HG03460 (cell line): Measurements from ENCODE around the gene PPP1R9B.

Experiments
- ATAC-seq: cut with Tn5 transposase; IDR thresholded peaks from one replicate; pipeline ENCODE4 v1.9.1; 2021; ENCODE audit not compliant: unreplicated experiment

PPP1R9B gene

DNA sequence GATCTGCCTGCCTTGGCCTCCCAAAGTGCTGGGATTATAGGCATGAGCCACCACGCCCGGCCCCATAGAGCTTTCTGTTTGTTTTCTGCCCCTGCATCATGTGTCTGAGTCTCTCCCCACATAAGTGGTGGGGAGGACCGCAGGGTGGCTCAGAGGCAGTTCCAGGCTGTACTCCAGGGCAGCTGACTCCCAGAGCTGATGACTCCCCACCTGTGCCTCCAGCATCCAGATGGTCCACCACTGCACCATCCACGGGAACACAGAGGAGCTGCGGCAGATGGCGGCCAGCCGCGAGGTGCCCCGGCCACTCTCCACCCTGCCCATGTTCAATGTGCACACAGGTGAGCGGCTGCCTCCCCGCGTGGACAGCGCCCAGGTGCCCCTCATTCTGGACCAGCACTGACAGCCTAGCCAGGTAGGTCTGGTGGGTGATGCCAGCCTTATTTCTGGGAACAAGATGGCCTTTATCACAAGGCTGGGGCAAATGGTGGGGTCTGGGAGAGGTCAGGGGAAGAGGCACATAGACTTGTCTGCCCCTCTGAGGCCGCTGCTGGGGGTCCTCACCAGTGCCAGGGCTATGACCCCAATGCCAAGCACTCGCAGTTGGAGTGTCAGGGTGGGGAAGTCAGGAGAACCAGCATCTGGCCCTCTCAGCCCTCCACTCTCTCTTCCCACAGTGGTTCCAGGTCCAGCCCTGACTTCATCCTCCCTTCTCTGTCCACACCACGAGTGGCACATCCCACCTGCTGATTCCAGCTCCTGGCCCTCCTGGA is 24.7 kb upstream of the PPP1R9B start:
- ATAC-seq, result no peak

DNA sequence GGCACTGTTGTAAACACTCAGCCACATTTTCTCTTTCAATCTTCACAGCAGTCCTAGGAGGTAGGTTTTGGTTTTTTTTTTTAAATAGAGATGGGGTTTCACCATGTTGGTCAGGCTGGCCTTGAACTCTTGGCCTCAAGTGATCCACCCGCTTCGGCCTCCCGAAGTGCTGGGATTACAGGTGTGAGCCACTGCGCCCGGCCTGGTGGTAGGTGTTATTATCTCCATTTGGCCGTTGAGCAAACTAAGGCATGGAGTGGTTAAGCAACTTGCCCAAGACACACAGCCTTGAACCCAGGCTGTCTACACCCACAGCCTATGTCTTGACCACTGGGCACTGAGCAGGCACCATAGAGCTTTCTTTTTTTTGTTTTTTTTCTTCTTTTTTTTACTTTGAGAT is 24.0 kb upstream of the PPP1R9B start:
- ATAC-seq, result no peak

DNA sequence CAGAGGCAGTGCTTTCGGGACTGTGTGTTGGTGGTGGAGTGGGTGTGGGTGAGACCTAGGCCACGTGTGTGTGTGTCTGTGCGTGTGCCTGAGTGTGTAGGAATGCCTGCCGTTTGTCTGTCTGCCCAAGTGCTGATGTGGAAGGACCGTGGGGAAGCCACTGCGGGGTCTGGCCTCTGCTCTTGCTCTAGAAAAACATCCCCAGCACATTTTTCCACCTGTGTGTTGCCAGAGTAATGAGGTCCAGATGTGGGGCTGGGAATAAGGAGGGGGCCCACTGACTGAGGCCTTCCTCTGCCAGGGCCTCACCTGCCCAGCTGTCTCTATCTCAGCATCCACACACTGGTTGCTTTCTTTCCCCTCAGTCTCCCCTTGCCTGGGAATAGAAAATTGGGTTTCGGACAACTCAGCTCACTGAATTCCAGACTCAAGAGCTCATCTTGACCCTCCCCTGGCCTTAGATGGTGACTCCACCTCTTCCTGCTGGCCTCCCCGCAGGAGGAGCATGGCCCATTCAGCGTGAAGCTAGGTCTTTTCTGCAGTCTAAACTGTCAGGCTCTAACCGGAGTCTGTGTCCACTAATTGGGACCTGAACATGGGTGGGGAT is 23.0 kb upstream of the PPP1R9B start:
- ATAC-seq, result no peak

DNA sequence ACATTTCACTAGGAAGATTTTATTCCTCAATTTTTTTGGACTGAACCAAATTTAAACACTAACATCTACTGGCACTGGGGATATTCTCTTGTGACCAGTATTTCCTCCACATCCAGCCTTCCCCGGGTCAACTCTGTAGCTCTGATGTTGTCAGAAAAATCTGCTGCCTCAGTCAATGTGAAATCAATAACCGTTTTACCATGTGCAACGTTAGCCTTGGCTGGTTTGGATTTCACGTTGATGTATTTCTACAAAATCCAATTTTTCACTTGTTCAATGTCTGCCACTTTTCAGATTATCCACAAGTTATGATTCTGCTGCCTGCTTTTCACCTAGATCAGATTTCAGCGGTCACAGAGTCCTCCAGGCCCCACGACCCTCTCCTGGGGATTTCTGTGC is 22.5 kb upstream of the PPP1R9B start:
- ATAC-seq, result no peak

DNA sequence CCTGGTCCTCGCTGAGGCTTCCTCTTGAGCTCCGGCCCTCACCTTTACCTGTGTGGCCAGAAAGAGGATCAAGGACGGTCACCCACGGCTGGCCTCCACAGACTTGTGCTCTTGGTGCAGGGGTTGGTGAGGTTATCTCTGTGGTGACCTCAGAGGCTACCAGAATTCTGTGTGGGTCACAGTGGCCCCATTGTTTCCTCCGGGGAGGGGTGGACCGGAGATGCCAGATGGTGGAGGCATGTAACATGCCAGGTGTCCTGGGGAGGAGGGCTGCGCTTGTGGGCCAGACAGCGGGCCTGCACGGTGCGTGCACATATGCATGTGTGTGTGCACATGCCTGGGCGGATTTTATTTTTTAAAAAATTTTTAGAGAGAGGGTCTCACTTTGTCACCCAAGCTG is 21.7 kb upstream of the PPP1R9B start:
- ATAC-seq, result no peak

DNA sequence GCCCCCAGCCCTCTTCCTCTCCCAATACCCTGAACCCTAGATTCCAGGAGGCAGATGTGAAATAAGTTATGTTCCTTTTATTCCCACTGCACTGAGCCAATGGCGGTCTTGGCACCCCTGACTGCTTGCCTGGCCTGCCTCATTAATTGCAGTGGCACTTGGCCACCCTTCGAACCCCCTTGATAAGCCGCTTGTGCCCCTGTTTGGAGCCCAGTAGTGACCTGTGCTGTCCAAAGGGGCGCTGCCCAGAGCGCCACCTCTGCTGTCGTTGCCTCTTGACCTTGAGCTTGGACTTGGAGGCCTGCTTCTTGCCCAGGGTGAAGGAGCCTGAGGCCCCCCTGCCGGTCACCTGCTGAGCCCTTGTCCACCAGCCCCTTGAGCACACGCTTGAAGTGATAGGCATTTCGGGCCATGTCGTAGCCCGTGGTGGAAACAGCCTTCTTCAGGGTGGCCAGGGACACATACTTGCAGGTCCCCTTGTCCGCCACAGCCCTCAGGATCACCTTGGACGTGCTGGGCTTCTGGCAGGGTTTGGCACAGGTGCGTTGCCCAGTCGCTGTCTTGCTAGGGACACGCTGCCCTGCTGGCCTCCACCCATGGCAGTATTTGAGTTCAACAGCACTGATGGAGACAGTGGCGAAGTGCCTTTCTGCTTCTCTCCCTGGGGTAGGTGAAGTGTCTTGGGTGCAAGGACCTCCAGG is 21.0 kb upstream of the PPP1R9B start:
- no peak for ATAC-seq

DNA sequence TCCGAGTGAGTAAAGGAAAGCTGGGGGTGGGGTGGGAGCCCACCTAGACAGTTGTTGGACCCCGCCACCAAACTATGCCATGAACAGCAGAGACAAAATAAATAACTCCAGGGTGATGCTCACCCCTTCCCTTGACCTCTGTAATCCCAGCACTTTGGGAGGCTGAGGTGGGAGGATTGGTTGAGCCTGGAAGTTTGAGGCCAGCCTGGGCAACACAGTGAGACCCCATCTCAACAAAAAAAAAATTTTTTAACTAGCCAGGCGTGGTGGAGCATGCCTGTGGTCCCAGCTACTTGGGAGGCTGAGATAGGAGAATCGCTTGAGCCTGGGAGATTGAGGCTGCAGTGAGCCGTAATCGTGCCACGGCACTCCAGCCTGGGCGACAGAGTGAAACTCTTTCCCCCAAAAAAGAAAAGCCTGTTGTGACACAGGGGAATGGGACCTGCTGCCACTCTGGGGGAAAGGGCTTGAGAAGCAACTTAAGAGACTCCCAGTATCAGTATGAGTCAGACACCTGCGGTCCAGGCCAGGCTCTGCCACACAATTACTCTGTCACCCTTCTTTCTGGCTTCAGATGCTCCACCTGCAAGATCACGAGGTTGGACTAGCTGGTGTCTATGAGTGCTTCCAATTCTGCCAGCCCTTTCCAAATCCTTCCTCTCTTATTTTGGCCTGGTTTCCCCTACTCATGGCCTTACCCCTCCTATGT is 20.3 kb upstream of the PPP1R9B start:
- ATAC-seq, result no peak

DNA sequence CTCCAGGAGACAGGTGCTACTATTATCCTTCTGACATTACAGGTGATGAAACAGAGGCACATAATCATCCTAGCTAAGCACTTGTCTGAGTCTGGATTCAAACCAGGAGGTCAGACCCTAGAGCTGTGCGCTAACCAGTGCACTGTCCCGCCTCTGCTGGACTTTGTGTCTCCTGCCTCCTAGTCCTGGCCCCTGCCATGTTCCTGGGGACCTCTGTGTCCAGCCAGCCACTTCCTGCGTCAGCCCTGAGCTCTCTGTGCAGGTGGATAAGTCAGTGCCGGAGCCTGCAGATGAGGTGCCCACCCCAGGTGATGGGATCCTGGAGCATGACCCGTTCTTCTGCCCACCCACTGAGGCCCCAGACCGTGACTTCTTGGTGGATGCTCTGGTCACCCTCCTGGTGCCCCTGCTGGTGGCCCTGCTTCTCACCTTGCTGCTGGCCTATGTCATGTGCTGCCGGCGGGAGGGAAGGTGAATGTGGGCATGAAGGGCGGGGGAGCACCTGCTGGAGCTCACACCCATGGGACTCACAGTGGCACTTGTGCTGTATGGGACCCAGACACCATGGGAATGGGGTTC is 19.5 kb upstream of the PPP1R9B start:
- ATAC-seq, result no peak

DNA sequence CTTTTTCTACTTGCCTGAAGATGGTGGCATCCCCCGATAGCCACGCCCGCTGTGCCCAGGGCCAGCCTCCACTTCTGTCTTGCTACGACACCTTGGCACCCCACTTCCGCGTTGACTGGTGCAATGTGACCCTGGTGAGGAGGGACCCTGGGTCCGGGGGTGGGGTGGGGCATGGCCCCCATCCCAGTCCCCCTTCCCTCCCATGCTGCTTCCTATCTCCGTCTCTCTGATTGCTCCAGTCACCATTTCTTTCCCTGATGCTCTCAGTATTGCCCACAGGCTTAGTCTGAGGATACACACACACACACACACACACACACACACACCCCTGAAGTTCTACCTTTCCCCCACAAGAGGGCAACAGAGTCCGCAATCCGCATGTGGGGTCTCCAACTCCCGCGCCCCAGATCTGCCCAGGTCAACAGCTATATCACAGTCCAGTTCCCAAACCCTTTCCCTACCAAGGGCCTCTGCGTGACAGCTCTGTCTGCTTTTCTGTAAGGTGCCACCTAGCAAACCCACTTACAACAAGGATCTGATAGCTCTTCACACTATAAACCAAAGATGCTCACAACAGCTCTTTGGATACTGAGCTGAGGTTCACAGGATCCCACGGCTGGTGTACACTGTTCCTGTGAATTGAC is 18.8 kb upstream of the PPP1R9B start:
- ATAC-seq, result no peak

DNA sequence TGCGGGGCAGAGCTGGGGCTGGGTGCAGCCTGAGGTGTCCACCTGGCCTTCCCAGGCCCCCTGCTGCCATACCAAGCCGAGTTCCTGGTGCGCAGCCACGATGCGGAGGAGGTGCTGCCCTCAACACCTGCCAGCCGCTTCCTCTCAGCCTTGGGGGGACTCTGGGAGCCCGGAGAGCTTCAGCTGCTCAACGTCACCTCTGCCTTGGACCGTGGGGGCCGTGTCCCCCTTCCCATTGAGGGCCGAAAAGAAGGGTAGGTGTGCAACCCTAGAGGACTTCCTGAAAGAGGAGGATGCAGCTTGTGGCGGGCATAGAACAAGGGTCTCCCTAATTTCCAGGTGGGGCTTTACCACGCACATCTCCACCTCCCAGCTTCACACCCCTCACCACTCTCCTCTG is 17.8 kb upstream of the PPP1R9B start:
- ATAC-seq, result no peak

DNA sequence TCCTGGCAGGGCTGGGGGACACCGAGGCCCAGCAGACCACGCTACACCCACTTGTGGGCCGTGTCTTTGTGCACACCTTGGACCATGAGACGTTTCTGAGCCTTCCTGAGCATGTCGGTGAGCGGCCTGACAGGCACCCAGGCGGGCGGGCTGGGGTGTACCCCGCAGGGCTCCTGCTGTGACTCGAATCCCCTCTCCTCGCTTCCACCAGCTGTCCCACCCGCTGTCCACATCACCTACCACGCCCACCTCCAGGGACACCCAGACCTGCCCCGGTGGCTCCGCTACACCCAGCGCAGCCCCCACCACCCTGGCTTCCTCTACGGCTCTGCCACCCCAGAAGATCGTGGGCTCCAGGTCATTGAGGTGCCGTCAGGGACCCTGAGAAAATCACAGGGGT is 16.9 kb upstream of the PPP1R9B start:
- no peak for ATAC-seq

DNA sequence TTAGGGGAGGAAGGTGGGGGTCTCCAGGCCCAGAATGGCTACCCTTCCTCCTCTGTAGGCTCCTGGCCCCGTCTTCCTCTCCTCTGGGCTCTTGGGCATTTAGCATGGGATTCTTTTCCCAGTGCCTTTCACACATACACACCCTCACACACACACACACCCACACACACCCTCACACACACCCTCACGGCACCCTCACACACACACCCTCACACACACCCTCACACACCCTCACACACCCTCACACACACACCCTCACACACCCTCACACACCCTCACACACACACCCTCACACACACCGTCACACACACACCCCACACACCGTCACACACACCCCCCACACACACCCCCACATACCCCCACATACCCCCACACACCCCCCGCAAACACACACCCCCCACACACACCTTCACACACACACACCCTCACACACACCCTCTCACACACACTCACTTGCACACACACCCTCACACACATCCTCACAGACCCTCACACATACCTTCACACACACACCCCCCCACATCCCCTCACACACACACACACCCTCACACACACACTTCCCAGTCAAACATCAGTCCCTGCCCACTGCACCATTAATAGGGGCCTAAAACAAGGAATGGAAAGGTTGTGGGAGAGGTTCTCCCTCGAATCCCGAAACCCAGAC is 16.2 kb upstream of the PPP1R9B start:
- ATAC-seq, result no peak

DNA sequence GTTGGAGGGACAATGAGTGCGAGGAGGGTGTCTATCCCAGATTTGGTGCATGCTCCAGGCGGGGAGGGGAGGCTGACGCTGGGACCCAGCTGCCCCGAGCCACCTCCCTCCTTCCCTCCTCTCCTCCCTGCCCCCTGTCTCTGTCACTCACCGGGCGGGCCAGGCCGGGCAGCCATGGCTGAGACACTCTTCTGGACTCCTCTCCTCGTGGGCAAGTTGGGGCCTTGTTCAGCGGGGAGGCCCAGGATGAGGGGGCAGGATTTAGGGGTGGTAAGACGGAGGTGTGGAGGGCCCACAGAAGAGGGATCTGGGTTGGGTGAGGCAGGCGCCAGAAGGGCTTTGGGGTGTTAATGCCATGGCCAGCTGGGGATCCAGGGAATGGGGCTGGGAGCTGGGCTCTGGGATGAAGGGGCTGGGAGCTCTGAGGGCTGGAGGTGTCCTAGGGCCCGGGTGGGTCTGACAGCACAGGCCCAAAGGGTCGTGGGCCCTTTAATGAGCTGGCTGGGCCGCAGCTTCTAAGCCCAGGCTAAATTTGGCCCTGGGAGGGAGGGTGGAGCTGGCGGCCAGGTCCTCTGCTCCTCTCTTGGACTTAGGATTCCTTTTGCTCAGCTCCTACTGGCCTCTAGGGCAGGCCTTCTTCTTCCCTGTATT is 15.5 kb upstream of the PPP1R9B start, which contains the start of gene SGCA:
TSS of gene SGCA (plus strand) at position 139 of the 651 bp plus-strand sequence. CDS start at position 175, 36 bp downstream.
- ATAC-seq, result no peak

DNA sequence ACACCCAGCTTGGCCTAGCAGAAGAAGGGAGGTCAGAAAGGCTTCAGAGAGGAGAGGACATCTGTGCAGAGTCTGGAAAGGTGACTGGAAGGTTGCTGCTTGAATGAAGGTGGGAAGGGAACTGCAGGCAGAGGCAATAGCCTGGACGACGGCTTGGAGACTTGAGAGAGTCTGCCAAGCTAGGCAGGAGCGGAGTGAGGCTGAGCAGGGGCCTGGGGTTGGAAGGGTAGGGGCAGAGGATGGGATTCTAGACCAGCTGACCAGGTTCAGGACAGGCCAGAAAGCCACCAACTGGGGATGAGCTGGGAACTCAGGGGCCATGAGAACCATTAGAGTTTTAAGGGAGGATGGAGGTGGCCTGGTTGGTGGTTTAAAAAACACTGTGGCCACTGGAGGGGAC is 15.0 kb upstream of the PPP1R9B start:
- ATAC-seq, result no peak

DNA sequence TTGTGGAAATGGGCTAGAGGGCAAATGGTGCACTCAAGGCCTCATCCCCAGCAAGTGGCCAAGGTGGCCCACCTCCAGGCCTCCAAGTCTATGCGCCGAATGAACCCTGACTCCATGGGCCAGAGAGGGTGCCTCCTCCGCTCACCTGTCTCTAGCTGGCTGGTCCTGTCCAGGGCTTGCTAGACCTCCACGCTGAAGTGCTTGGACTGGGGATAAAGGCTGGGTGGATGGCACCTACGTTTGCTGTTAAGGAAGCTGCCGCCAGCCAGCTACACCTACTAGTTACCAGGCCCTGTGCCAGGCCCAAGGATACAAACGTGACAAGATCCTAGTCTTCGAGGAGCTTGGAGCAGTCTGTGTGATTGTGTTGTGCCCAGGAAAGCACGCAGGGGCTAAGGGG is 14.6 kb upstream of the PPP1R9B start:
- no peak for ATAC-seq

DNA sequence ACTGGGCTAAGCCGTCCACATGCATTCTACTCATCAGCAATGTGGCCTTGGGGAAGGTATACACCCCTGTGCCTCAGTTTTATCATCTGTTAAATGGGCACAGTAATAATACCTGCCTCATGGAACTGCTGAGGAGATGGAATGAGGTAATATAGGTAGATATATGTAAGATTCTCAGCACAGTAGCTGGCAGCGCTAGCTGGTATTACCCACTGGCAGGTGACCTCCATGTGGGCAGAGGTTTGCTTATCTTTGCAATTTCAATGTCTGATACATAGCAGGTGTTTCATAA is 14.2 kb upstream of the PPP1R9B start:
- ATAC-seq, result no peak

DNA sequence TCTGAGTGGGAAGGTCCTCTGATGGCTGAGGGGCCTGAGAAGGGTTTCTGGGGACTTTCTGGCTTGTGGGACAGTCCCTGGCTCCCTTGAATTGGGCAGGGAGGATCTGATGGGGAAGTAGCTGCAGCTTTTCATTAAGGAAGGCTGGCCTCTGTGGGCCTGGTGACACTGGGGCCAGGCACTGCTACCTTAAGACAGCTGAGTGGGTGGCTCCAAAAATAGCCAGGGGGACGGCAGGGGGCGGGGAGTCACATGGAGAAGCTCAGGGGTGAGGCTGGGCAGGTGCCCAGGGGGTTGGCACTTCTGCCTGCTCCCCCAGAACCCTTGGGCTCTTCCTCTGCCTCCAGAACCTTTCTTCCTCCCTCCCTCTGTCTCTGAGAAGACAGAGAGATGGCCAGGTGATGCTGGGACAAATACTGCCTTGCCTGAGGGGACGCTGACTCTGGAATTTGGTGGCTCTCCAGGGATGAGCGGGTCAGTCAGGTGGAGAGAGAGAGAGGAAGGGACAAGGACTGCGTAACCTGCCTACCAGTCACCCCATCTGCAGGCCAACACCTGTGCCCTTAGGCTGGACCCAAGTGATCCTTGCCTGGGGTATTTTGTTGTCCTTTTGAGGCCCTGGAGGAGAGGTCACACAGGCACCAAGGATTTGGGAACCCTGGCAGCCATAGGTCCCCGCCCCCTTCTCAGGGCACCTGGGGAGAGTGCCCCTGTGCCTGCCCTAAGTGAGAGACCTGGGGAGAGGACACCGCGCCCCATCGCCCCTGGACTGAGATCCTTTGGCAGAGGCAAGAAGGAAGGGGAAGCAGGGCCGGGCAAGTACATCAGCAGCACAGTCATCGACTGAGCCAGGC is 13.6 kb upstream of the PPP1R9B start:
- ATAC-seq, result no peak

DNA sequence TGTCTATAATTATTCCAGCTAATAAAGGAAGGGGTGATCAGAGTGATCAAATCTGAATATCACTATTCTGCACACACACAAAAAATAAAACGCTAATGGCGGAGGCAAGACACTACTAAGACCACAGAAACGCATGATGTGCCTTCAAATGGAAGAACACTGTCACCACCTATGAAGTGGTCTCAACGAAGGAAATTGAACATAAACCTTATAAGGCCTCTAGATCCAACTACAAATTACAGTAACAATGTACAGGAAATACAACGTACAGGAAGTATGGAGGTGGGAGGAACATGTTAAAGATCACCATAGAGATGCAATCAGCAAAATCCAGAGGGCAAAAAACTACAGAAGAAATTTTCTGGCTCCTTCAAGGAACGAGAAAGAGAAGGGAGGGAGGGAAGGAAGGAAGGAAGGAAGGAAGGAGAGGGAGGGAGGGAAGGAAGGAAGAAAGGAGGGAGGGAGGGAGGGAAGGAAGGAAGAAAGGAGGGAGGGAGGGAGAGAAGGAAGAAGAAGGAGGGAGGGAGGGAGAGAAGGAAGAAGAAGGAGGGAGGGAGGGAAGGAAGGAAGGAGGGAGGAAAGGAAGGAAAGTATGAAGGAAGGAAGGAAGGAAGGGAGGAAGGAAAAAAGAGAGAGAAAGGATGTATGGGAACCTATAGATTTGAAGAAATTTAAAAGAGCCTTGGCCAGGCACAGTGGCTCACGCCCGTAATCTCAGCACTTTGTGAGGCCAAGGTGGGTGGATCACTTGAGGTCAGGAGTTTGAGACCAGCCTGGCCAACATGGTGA is 12.2 kb upstream of the PPP1R9B start:
- no peak for ATAC-seq
